GM21529 (cell line): ENCODE results near the gene RAB11FIP4.
A peak's percentile ranks its signal among the peaks of the same experiment; 100 is the strongest.

ENCODE experiments used
- ATAC-seq: cut with Tn5 transposase; IDR thresholded peaks from one replicate; pipeline ENCODE4 v1.9.1; 2021; ENCODE audit not compliant: unreplicated experiment

RAB11FIP4 gene

GRCh38 chr17:31540602-31541307 is 149.3 kb downstream of the RAB11FIP4 start:
- no peak for ATAC-seq

DNA sequence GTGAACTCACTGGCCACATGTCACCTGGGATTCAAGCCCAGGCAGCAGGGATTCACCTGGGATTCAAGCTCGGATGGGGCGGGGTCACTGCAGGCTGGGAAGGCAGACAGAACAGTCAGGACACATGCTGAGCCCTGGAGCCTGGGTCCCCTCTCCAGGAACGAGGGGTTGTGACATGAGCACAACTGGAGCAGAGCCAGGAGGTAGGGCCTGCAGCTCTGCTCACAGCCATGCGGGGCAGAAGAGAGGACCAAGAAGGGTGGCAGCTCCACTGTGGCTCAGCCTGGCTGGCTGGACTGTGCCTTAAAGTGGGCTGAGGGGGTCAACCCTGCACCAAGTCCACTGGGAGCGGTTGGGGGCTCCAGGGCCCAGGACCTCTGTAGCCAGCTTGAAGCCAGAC is 150.1 kb downstream of the RAB11FIP4 start:
- ATAC-seq: no peak

DNA sequence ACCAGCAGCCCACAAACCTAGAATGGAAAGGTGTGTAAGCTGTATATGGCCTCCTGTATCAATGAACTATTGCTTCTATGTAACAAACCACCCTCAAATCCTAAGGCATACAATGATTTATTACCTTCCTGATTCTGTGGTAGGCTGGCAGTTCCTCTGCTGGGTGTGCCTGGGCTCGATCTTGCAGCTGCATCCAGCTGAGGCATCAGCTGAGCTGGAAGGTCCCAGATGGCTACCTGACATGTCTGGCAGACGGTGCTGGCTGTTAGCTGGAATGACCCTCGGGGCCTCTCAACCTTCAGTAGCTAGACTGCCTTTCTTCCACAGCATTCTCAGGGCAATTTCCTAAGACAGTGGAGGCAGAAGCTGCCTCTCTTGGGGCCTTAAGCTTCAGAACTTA is 152.7 kb downstream of the RAB11FIP4 start:
- ATAC-seq: no peak

GRCh38 chr17:31546650-31547049 is 155.2 kb downstream of the RAB11FIP4 start:
- ATAC-seq: no peak

GRCh38 chr17:31548709-31549108 is 157.2 kb downstream of the RAB11FIP4 start:
- ATAC-seq: no peak

GRCh38 chr17:31549121-31549524 is 157.6 kb downstream of the RAB11FIP4 start:
- peak; percentile 22 for ATAC-seq

- peak; percentile 65 for ATAC-seq
Measured at GRCh38 chr17:31549525-31550388, 158.3 kb downstream of the RAB11FIP4 start.

DNA sequence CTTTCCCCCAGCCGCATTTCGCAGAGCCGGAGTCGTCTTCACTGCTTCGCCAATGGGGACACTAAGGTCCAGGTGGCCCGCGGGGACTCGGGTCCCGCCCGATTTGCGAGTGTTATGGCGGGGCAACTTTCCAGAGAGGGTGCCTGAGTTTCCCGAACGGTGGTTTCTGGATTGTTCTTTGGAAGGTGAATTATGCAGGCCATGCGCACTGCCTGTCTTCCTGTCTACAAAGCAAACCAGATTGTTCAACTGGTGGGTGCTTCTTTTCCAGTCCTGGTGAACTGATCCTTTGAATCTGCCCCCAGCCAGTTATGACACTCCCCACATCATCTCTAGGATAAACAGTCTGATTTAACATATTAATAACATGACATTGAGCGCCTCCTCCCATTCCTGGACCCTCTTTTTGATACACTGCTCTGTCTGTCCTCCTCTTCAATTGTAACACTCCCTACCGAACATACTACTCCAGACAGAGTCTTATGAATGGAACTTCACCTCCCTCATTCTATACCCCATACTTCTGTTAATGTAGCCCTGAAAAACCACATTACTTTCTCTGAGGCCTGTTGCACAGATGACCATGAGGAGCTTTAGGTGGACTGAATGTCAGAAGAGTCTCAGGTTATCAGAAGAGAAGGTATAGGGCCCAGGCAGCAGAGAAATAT is 159.0 kb downstream of the RAB11FIP4 start:
- ATAC-seq: no peak

GRCh38 chr17:31552568-31552967 is 161.1 kb downstream of the RAB11FIP4 start:
- no peak for ATAC-seq

GRCh38 chr17:31553506-31553905 is 162.0 kb downstream of the RAB11FIP4 start:
- ATAC-seq: no peak

GRCh38 chr17:31554930-31555329 is 163.5 kb downstream of the RAB11FIP4 start:
- ATAC-seq: no peak

DNA sequence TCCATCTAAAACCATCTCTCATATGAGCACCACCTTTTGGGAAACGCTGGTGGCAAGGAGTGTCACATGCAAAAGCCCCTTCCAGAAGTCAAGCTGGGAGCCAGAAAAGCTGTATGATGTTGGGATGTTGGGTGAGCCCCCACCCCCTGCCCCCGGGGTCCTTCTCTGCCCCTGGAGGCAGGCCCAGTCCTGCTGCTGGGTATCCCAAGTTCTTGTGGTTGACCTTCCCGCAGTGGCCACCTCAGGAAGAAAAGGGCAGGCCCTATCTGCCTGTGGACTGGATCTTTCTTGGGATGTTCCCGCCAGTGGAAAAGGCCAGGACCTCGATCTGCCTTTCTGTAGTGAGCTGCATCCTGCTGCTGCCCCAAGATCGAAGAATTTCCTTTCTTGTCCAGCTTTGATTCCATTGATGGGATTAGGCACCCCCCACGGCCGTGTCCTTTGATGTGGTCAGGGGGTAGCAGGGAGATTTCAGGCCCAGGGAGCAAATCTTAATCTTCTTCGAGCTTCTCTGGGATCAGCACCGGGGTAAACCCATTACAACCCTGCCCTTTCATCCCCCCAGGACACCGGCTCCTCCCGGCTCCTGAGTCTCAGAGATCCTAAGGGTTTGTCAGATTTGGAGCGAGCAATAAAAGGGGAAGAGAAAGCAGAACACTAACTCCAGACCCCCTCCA is 165.6 kb downstream of the RAB11FIP4 start:
- no peak for ATAC-seq

DNA sequence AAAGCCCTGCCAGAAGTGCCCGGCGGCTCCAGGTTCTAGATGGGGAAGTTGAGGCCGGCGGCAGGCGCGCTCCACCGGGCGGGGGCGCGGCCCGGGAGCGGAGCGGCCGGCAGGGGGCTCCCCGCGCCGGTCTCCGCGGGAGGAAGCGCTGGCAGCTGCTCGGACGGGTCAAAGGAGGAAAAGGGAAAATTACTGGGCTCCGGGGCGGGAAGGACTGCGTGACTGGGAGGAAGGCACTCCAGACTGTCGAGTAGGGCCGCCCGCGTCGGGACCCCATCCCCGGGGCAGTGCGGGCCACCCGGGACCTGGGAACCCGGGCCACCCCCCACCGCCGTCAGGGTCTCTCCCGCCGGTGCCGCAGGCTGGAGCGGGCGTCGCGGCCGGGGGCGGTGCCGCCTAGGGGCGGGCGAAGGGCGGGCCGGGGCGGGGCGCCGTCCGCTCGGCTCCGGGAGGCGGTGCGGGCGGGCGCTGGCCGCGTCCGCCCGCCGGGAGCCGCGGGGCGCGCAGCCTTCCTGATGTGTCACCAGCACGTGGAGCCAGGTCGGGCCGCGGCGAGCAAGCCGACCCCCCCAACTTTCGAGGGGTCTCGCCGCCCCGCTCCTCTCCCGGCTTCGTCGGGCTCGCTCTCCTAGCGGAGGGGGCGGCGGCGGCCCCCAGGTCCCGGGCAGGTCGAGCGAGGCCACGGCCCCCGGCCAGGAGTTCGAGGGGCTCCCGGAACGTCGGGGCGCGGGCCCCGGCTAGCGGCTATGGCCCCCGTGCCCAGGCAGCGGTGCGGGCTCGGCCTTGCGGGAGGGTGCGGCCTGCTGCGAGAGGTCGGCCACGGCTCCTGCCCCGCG is 167.5 kb downstream of the RAB11FIP4 start:
- ATAC-seq: peak; percentile 67

GRCh38 chr17:31559584-31560501 is 168.4 kb downstream of the RAB11FIP4 start:
- ATAC-seq: no peak

GRCh38 chr17:31560616-31561235 is 169.3 kb downstream of the RAB11FIP4 start:
- ATAC-seq: no peak

DNA sequence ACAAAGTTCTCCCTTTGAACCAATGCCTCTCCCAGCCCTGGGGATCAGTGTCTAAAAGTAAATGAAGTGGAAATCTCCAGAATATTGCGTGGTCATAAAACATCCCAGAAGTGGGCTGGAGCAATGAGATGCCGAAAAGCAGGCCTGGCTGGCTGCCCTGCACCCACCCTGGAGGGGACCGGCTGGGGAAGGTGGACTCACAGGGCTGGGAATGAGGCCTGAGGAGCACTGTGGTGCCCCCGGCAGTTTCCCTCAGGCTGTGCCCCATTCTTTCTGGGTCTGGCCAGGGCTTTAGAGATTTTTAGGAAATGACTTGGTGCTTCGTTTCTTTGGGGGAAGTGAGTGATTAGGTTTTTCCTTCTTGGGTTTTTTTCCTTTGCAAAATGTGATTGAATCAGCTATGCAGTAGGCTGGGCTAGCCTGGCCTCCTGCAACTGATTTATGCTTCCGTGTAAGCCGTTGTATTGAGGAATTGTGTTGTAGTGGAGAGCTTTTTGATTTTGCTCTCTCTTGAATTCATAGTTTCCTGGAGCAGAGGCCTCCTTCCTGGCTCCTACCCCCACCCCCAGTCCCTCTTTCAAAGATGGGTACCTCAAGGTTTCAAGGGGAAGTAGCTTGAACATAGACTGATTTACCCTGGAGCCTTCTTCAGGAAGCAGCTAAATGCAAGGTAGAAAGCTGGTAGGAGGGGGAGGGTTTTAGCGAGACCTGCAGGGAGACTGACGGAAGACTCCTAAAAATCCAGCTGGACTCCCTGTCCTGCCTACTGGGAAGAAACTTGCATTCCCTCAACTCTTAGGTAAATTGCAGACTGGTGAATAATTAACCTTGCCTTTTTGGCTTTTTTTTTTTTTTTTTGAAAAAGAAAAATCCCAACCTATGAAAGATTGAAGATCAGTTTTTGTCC is 170.2 kb downstream of the RAB11FIP4 start:
- ATAC-seq: no peak

- no peak for ATAC-seq
Measured at GRCh38 chr17:31562376-31562840, 170.9 kb downstream of the RAB11FIP4 start.

- no peak for ATAC-seq
Measured at GRCh38 chr17:31564291-31564690, 172.8 kb downstream of the RAB11FIP4 start.
